ENCODE data around the gene DSCAM.

The DSCAM gene

GRCh38 chr21:40014394-40014793, 832.6 kb downstream of the DSCAM start:
- DNase-seq (no peak), ATAC-seq (replicated peaks) (no peak)
- Mint-ChIP-seq H3K36me3 (no peaks in the 10 kb centered on the region), H3K27me3 (no peaks in the 10 kb centered on the region), H3K4me1 (no peaks in the 10 kb centered on the region), H3K4me3 (no peak overlapping the region), H3K27ac (no peak overlapping the region), H3K9me3 (peaks cover 6% of the 10 kb centered on the region in 2 donors)

GRCh38 chr21:40013001-40013735, 833.8 kb downstream of the DSCAM start:
- Mint-ChIP-seq H3K9me3 (peaks cover 5 to 6% of the 10 kb centered on the region in 2 donors), H3K27me3 (no peaks in the 10 kb centered on the region), H3K4me1 (no peaks in the 10 kb centered on the region), H3K4me3 (no peak overlapping the region), H3K36me3 (no peaks in the 10 kb centered on the region), H3K27ac (no peak overlapping the region)
- ATAC-seq (replicated peaks) (no peak), DNase-seq (no peak)

GRCh38 chr21:40011371-40011770, 835.6 kb downstream of the DSCAM start:
- Mint-ChIP-seq H3K27me3 (no peaks in the 10 kb centered on the region), H3K36me3 (no peaks in the 10 kb centered on the region), H3K27ac (no peak overlapping the region), H3K4me1 (no peaks in the 10 kb centered on the region), H3K4me3 (no peak overlapping the region), H3K9me3 (peaks cover 5 to 6% of the 10 kb centered on the region in 2 donors)
- no peak for ATAC-seq (replicated peaks)
- DNase-seq, result no peak

DNA sequence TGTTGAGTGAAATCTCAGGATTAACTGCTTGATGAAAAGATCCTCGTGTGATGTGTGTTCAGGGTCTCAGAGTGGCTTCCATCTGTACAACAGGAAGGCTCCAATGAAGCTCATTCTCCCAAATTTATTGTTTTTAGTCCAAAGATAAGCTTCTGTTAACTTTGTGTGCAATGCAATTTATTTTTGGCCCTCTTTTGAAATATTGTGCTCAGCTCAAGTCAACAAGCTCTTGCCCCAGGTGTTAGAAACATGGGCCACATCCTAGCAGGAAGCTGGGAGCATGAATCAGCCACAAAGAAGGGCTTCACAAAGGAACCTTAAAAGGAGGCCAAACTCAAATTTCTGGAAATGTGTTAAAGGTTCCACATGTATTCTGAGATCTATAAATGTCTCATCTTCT, 844.0 kb downstream of the DSCAM start:
- Mint-ChIP-seq H3K27ac (no peak overlapping the region), H3K4me3 (no peak overlapping the region), H3K4me1 (no peaks in the 10 kb centered on the region), H3K36me3 (no peaks in the 10 kb centered on the region), H3K9me3 (peaks cover 0 to 6% of the 10 kb centered on the region in 2 donors), H3K27me3 (peaks cover 0 to 5% of the 10 kb centered on the region in 2 donors)
- ATAC-seq (replicated peaks), result no peak
- no peak for DNase-seq

DNA sequence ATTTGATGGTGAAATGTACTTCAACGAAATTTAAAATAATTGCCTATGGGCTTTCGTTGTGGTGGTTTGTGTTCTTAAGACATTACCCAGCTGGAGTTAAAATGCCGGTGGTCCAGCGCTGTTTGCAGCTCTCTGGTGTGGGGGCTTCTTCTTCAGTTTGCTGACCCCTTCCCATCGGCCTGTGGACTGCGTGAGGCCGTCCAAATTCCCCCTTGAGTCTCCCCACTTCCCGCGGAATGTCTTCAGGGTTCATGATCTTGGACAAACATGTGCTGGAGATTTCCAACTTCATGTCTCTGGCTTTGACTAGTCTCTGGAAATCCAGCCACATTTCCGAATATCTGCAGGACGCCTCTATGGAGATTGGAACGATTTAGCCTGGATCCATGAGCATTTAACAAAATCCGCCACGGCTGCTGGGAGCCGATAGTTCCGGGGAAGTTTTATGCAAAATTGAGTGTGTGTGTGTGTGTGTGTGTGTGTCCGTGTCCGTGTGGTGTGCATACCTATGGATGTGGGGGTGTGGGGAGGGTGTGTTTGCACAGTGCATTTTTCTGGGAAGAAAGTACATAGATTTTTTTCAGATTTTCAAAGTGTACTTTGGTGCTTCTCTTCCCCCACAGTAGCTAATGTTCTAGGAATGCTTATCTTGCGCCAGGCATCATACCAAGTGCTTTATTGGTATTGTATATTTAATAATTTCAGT, 862.5 kb downstream of the DSCAM start:
- Mint-ChIP-seq H3K36me3 (no peaks in the 10 kb centered on the region), H3K27me3 (no peaks in the 10 kb centered on the region), H3K4me1 (no peaks in the 10 kb centered on the region), H3K9me3 (peaks cover 0 to 3% of the 10 kb centered on the region in 2 donors), H3K4me3 (no peak overlapping the region), H3K27ac (no peak overlapping the region)
- DNase-seq (no peak), ATAC-seq (replicated peaks) (no peak)

- ATAC-seq (replicated peaks), result no peak
- peaks cover 0 to 3% of the 10 kb centered on the region in 2 donors for H3K9me3 Mint-ChIP-seq
These were observed 866.6 kb downstream of the DSCAM start for GRCh38 chr21:39980241-39980820.

DNA sequence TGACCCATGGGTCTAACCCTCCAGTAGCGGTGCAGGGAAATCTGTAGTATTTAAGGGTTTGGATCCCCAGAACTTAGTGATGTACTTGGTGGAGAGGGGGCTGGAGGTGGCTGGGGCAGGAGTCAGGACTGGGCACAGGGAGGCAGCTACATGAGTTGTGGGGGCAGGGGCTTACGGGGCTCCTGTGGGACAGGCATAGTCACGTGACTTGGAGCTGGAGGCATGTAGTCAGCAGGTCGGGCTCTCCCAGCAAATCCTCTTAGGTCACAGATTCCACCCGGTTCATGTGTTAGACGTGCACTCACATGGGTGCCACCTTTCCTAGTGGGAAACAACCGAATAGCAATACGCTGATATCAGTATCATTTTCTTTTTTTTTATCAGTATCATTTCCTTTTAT, 867.6 kb downstream of the DSCAM start:
- Mint-ChIP-seq H3K4me1 (no peaks in the 10 kb centered on the region), H3K4me3 (no peak overlapping the region), H3K27ac (no peak overlapping the region), H3K27me3 (peaks cover 6 to 19% of the 10 kb centered on the region in 2 donors), H3K36me3 (no peaks in the 10 kb centered on the region), H3K9me3 (peaks cover 0 to 1% of the 10 kb centered on the region in 2 donors)
- ATAC-seq (replicated peaks) (no peak), DNase-seq (no peak)

More at GRCh38 chr21:39980241-39980820, 866.6 kb downstream of the DSCAM start:
- H3K27me3 Mint-ChIP-seq, result peaks cover 6 to 19% of the 10 kb centered on the region in 2 donors
- H3K36me3 Mint-ChIP-seq, result no peaks in the 10 kb centered on the region
- H3K4me1 Mint-ChIP-seq, result no peaks in the 10 kb centered on the region
- H3K27ac Mint-ChIP-seq, result no peak overlapping the region
- no peak overlapping the region for H3K4me3 Mint-ChIP-seq
- no peak for DNase-seq

GRCh38 chr21:39976800-39977199, 870.2 kb downstream of the DSCAM start:
- Mint-ChIP-seq H3K27ac (no peak overlapping the region), H3K4me3 (no peak overlapping the region), H3K9me3 (peaks cover 0 to 1% of the 10 kb centered on the region in 2 donors), H3K27me3 (peaks cover 6 to 19% of the 10 kb centered on the region in 2 donors), H3K36me3 (no peaks in the 10 kb centered on the region), H3K4me1 (no peaks in the 10 kb centered on the region)
- no peak for DNase-seq
- no peak for ATAC-seq (replicated peaks)

- no peaks in the 10 kb centered on the region for H3K36me3 Mint-ChIP-seq
- no peak overlapping the region for H3K4me3 Mint-ChIP-seq
- H3K27me3 Mint-ChIP-seq, result peaks cover 6 to 16% of the 10 kb centered on the region in 2 donors
- H3K27ac Mint-ChIP-seq, result no peak overlapping the region
- no peak for ATAC-seq (replicated peaks)
- no peak for DNase-seq
- peaks cover 0 to 8% of the 10 kb centered on the region in 2 donors for H3K4me1 Mint-ChIP-seq
- H3K9me3 Mint-ChIP-seq, result peaks cover 0 to 6% of the 10 kb centered on the region in 2 donors
These were observed 873.8 kb downstream of the DSCAM start for GRCh38 chr21:39972976-39973770.

DNA sequence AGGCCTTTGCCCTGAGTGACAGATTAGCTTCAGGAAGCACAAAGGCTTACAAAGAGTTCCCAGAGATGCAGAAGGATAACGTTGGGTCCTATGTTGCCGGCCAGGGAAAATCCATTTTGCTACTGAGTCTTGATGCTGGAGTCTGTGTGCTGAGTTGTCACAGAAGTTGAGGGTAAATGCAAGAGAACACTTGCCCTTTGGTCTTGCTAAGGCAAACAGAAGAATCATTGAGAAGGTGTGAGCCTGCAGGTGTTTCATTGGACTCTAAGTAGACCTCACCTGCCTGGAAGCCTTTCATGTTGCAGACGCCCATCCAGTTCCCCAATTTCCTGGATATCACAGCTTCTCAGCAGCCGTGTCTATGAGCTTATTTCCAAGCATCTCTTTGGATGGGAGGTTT, 874.5 kb downstream of the DSCAM start:
- H3K27me3 Mint-ChIP-seq, result peaks cover 6 to 9% of the 10 kb centered on the region in 2 donors
- H3K4me3 Mint-ChIP-seq, result no peak overlapping the region

GRCh38 chr21:39971956-39972355, 875.0 kb downstream of the DSCAM start:
- Mint-ChIP-seq H3K27me3 (peaks cover 6 to 9% of the 10 kb centered on the region in 2 donors), H3K4me1 (peaks cover 0 to 10% of the 10 kb centered on the region in 2 donors), H3K36me3 (no peaks in the 10 kb centered on the region), H3K4me3 (no peak overlapping the region), H3K9me3 (peaks cover 0 to 8% of the 10 kb centered on the region in 2 donors), H3K27ac (no peak overlapping the region)
- DNase-seq (no peak), ATAC-seq (replicated peaks) (no peak)

More for the DNA sequence above, 874.5 kb downstream of the DSCAM start:
- Mint-ChIP-seq H3K36me3 (no peaks in the 10 kb centered on the region), H3K4me1 (peaks cover 0 to 8% of the 10 kb centered on the region in 2 donors), H3K27ac (no peak overlapping the region), H3K9me3 (peaks cover 0 to 8% of the 10 kb centered on the region in 2 donors)
- ATAC-seq (replicated peaks) (no peak), DNase-seq (no peak)

DNA sequence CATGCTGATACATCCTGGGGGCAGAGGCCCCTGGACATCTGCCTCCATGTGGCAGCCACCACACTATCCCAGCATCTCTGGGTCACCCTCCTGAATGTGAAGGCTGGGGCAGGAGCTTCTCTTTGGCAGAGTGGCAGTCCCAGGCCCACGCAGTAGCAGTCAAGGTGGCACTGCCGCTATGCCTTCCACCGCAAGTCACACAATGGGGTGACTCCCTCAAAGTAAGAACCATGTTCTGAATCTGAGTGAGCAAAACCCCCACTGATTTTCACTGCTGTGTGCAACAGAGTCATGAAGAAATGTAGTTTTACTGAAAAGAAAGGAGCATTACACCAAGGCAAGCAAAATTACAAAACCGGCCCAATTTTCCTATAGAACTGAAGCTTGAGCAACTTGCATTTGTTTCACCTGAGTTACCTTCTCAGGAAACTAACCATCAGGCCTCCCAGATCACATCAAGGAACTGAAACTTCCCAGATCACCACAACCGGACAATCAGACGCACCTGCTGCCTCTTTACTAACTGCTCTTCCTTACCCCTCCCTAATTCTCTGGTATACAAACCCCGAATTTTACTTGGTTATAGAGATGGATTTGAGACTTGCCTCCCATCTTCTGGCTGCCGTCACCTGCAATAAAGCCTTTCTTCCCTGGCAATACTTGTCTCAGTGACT, 877.1 kb downstream of the DSCAM start:
- DNase-seq (peak; percentile 8), ATAC-seq (replicated peaks) (peak in 1 of 2 donors; percentile 83)
- H3K4me3 Mint-ChIP-seq, result no peak overlapping the region
- H3K27ac Mint-ChIP-seq, result no peak overlapping the region
- no peaks in the 10 kb centered on the region for H3K27me3 Mint-ChIP-seq
- H3K36me3 Mint-ChIP-seq, result no peaks in the 10 kb centered on the region
- peaks cover 3 to 11% of the 10 kb centered on the region in 2 donors for H3K9me3 Mint-ChIP-seq
- H3K4me1 Mint-ChIP-seq, result peaks cover 0 to 13% of the 10 kb centered on the region in 2 donors

DNA sequence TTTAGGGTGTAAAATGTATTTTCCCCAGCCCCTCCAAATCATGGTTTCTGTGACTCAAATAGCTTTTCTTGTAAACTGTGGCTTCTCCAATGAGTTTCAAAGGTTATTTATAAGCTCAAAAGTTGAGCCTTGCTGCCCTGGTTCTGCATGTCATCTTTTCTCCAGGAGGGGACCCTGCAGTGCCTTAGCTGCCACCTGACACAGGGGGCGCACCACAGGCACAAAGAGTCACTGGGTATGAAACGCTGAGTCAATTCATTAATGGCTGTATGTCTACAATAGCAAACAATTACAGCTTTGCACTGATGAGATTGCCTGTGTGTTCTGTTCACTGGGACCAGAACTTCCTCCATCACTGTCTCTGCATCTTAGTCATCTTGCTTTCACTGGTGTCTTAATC, 878.9 kb downstream of the DSCAM start:
- no peak overlapping the region for H3K27ac Mint-ChIP-seq
- ATAC-seq (replicated peaks) (no peak), DNase-seq (no peak)
- no peak overlapping the region for H3K4me3 Mint-ChIP-seq
- H3K27me3 Mint-ChIP-seq, result no peaks in the 10 kb centered on the region
- peaks cover 3 to 11% of the 10 kb centered on the region in 2 donors for H3K9me3 Mint-ChIP-seq
- no peaks in the 10 kb centered on the region for H3K36me3 Mint-ChIP-seq
- H3K4me1 Mint-ChIP-seq, result peaks cover 0 to 13% of the 10 kb centered on the region in 2 donors

Measured in stimulated activated naive B cell treated with anti-CD40 and anti-IgM and Interleukin-4, amounts not matched to agents 10 μg/mL and 1 μg/mL and 100 μg/mL, for 72 hours (primary cell).